HEK293T (cell line): Measurements from ENCODE around the gene SCARB1.

Experiments used
- CTCF ChIA-PET: fragments of 350-600 bp; formaldehyde crosslinking; extraction: SDS; loops from one replicate; lab custom pipeline; 2021; ENCODE audit warnings: antibody characterized with exemption, inconsistent platforms; lab: Yijun Ruan, JAX
- POLR2A ChIA-PET: fragments of 350-600 bp; formaldehyde crosslinking; extraction: SDS; loops from one replicate; lab custom pipeline; 2020; ENCODE audit warnings: antibody characterized with exemption, inconsistent platforms; lab: Yijun Ruan, JAX
- DNase-seq: peaks from one replicate; pipeline ENCODE4 v3.0.0; 2012; ENCODE audit warnings: mixed read lengths; ENCODE audit errors: extremely low spot score
- ARNT ChIP-seq: fragments of 450-650 bp; IDR thresholded peaks from 2 replicates; pipeline ENCODE4 v1.6.1; 2017; ENCODE audit warnings: mild to moderate bottlenecking
- BHLHE40 ChIP-seq: fragments of 450-650 bp; IDR thresholded peaks from 2 replicates; pipeline ENCODE4 v1.6.1; 2016; ENCODE audit warnings: mild to moderate bottlenecking, moderate library complexity, borderline replicate concordance
- CTBP1 ChIP-seq: fragments of 450-650 bp; IDR thresholded peaks from 2 replicates; pipeline ENCODE4 v1.6.1; 2016; ENCODE audit warnings: borderline replicate concordance
- ELF4 ChIP-seq: fragments of 450-650 bp; IDR thresholded peaks from 2 replicates; pipeline ENCODE4 v1.6.1; 2017; ENCODE audit warnings: antibody characterized with exemption
- FOXA1 ChIP-seq: fragments of 450-650 bp; IDR thresholded peaks from 2 replicates; pipeline ENCODE4 v1.6.1; 2016; ENCODE audit warnings: mild to moderate bottlenecking
- FOXK2 ChIP-seq: fragments of 450-650 bp; IDR thresholded peaks from 2 replicates; pipeline ENCODE4 v1.6.1; 2016; ENCODE audit warnings: mild to moderate bottlenecking
- FOXM1 ChIP-seq: fragments of 450-650 bp; IDR thresholded peaks from 2 replicates; pipeline ENCODE4 v1.6.1; 2017; ENCODE audit warnings: mild to moderate bottlenecking, borderline replicate concordance
- HDGF ChIP-seq: fragments of 450-650 bp; IDR thresholded peaks from 2 replicates; pipeline ENCODE4 v1.6.1; 2017; ENCODE audit warnings: antibody characterized with exemption, borderline replicate concordance
- L3MBTL2 ChIP-seq: fragments of 450-650 bp; conservative IDR thresholded peaks from 2 replicates; pipeline ENCODE4 v1.6.1; 2016; ENCODE audit warnings: mild to moderate bottlenecking
- LEF1 ChIP-seq: fragments of 450-650 bp; IDR thresholded peaks from 2 replicates; pipeline ENCODE4 v1.6.1; 2017; ENCODE audit warnings: mild to moderate bottlenecking, borderline replicate concordance
- NFRKB ChIP-seq: fragments of 450-650 bp; IDR thresholded peaks from 2 replicates; pipeline ENCODE4 v1.6.1; 2016; ENCODE audit warnings: mild to moderate bottlenecking, moderate library complexity
- PKNOX1 ChIP-seq: fragments of 450-650 bp; IDR thresholded peaks from 2 replicates; pipeline ENCODE4 v1.6.1; 2016
- SP1 ChIP-seq: fragments of 450-650 bp; IDR thresholded peaks from 2 replicates; pipeline ENCODE4 v1.6.1; 2017
- SUZ12 ChIP-seq: fragments of 450-650 bp; IDR thresholded peaks from 2 replicates; pipeline ENCODE4 v1.6.1; 2016; ENCODE audit warnings: mild to moderate bottlenecking
- TARDBP ChIP-seq: fragments of 450-650 bp; IDR thresholded peaks from 2 replicates; pipeline ENCODE4 v1.6.1; 2016
- ZNF384 ChIP-seq: fragments of 450-650 bp; IDR thresholded peaks from 2 replicates; pipeline ENCODE4 v1.6.1; 2016

The SCARB1 gene

GRCh38 chr12:124750149-124750656 is 113.5 kb downstream of the SCARB1 start:
- DNase-seq, result no peak
- CTCF ChIA-PET, result no interaction called here
- TF ChIP-seq ARNT, result no peak
- TF ChIP-seq ZNF384, result no peak
- no peak for TF ChIP-seq NFRKB
- no peak for TF ChIP-seq TARDBP
- TF ChIP-seq FOXA1, result no peak
- TF ChIP-seq FOXK2, result no peak
- TF ChIP-seq FOXM1, result no peak
- TF ChIP-seq SUZ12, result no peak
- TF ChIP-seq HDGF, result no peak
- TF ChIP-seq PKNOX1, result no peak
- TF ChIP-seq BHLHE40, result no peak
- no peak for TF ChIP-seq SP1
- TF ChIP-seq L3MBTL2, result no peak
- TF ChIP-seq ELF4, result no peak
- no peak for TF ChIP-seq LEF1
- no peak for TF ChIP-seq CTBP1
- POLR2A ChIA-PET, result no interaction called here

- ChIA-PET CTCF (interaction anchor here (0.7 kb wide), 1 partner anchor 233 kb away, joined by 3 read pairs; no protein-coding TSS in a partner anchor), POLR2A (interaction anchor here (0.7 to 1.1 kb wide), 2 partner anchors 12 to 89 kb away, joined by 3 read pairs; no protein-coding TSS in a partner anchor)
- no peak for DNase-seq
- TF ChIP-seq CTBP1 (no peak), LEF1 (no peak), FOXA1 (no peak)
Measured at GRCh38 chr12:124749725-124750124, 113.9 kb downstream of the SCARB1 start.

- CTCF ChIA-PET, result no interaction called here
Measured at GRCh38 chr12:124747426-124748161, 116.1 kb downstream of the SCARB1 start.

GRCh38 chr12:124746649-124747425 is 116.8 kb downstream of the SCARB1 start:
- ChIA-PET CTCF (no interaction called here), POLR2A (no interaction called here)
- TF ChIP-seq FOXK2 (no peak), ARNT (no peak), PKNOX1 (no peak), ZNF384 (no peak), NFRKB (no peak), LEF1 (no peak), ELF4 (no peak), CTBP1 (no peak), L3MBTL2 (no peak), FOXA1 (no peak), SP1 (no peak), SUZ12 (no peak)
- no peak for DNase-seq

More at GRCh38 chr12:124747426-124748161, 116.1 kb downstream of the SCARB1 start:
- no peak for TF ChIP-seq CTBP1
- no peak for TF ChIP-seq L3MBTL2
- TF ChIP-seq SP1, result no peak
- no peak for TF ChIP-seq BHLHE40
- no peak for TF ChIP-seq SUZ12
- no peak for TF ChIP-seq ELF4
- TF ChIP-seq HDGF, result no peak
- no peak for TF ChIP-seq ZNF384
- no peak for TF ChIP-seq PKNOX1
- TF ChIP-seq LEF1, result no peak
- TF ChIP-seq TARDBP, result no peak
- no peak for TF ChIP-seq FOXM1
- no peak for TF ChIP-seq FOXK2
- no peak for TF ChIP-seq ARNT
- no peak for TF ChIP-seq FOXA1
- TF ChIP-seq NFRKB, result no peak
- POLR2A ChIA-PET, result no interaction called here
- no peak for DNase-seq

- POLR2A ChIA-PET, result no interaction called here
- peak; percentile 84 for DNase-seq
- TF ChIP-seq PKNOX1 (peak; percentile 27; the same call in 1 of the 2 replicates), L3MBTL2 (no peak)
- CTCF ChIA-PET, result no interaction called here
Measured at GRCh38 chr12:124745891-124746570, 117.6 kb downstream of the SCARB1 start.
